HG02885 (cell line): Measurements from ENCODE around the gene TYW1.
"Not testable (repeated sequence)": the region's sequence is repeated elsewhere in the genome, so short reads cannot be mapped to it uniquely, and the experiment has no call there.

Experiments used
- ATAC-seq: cut with Tn5 transposase; IDR thresholded peaks from one replicate; pipeline ENCODE4 v1.9.1; 2021; ENCODE audit warnings: mild to moderate bottlenecking; ENCODE audit not compliant: unreplicated experiment, poor library complexity

The TYW1 gene

GRCh38 chr7:67042781-67043558 lies 46.3 kb downstream of the TYW1 start:
- ATAC-seq = not testable (repeated sequence)

DNA sequence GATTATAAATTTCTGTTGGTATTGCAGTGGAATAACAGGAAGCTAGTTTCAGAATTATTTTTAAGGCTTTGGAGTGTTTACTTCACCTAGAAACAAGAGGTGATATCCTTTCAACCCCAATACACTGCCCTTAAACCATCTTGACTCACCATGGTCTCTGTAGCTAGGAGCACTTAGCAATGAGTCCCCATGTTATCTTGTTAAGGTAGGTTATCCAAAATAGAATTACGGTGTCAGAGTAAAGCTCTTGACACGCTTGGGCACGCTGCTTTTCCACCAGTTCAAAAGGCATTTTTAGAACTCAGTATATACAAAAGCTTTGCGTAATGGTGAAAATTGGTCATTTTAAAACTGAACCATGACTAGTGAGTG lies 46.9 kb downstream of the TYW1 start:
- ATAC-seq = not testable (repeated sequence)

DNA sequence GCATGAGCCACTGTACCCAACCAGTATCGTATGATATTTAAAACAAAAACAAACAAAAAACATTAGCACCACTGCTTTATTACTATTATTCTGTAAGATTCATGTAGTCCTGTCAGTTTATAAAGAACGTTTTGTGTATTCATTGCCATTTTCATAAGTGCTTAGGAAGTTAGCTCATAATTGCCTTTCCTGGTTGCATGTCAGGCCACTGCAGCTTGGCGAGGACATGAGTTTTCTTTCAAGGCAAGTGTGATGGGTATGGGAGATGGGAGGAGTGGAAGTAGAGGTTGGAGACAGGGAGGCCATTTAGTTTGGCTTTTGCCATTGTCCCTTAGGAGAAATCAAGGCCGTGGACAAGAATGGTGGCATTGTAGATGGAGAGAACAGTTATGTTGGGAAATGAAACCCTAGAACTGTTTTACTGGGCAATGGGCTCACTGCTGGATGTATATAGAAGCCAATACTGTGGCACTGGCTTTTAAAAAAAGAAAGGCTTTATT lies 48.9 kb downstream of the TYW1 start:
- no peak for ATAC-seq

- ATAC-seq = not testable (repeated sequence)
These were observed 50.2 kb downstream of the TYW1 start for GRCh38 chr7:67046819-67047218.

- not testable (repeated sequence) for ATAC-seq
These were observed 53.3 kb downstream of the TYW1 start for GRCh38 chr7:67049908-67050307.

DNA sequence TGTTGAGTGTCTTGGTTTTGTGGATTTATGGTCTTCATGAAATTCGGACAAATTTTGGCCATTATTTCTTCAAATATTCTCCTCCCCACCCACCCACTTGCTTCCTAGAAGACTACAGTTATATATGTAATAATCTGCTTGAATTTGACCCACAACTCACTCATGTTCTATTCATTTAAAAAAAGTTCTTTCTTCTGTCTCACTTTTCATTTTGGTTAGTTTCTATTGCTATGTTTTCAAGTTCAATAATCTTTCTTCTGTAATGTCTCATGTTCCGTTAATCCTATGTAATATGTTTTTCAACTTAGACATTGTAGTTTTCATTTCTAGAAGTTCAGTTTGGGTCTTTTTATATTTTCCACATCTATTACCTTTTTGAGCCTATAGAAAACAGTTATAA lies 55.5 kb downstream of the TYW1 start:
- ATAC-seq = not testable (repeated sequence)

- no peak for ATAC-seq
These were observed 60.0 kb downstream of the TYW1 start for GRCh38 chr7:67056683-67057082.

GRCh38 chr7:67061321-67061720 lies 64.7 kb downstream of the TYW1 start:
- ATAC-seq = not testable (repeated sequence)

- ATAC-seq = not testable (repeated sequence)
These were observed 66.2 kb downstream of the TYW1 start for GRCh38 chr7:67062802-67063201.

GRCh38 chr7:67066950-67067622 lies 70.5 kb downstream of the TYW1 start:
- peak; percentile 72 for ATAC-seq

- ATAC-seq = not testable (repeated sequence)
These were observed 79.5 kb downstream of the TYW1 start for GRCh38 chr7:67076120-67076519.

GRCh38 chr7:67082880-67083279 lies 86.2 kb downstream of the TYW1 start:
- ATAC-seq = not testable (repeated sequence)

DNA sequence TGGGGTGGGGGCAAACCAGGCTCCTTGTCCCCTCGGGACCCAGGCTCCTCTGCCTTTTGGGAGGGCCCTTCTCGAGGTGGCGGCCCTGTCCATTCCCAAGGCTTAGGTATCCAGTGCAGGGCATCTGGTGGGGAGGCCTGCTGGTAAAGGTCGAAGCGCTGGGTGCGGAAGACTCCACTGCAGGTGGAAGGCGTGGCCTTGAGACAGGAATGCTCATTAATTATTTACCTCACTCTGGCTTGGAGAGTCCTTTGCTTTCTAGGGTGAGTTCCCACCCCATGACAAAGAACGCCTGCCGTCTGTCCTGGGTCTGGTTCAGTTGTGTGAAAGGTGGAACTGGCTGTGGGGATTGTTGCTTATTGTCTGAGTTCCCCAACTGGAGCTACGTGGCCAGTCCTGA lies 92.6 kb downstream of the TYW1 start:
- ATAC-seq = not testable (repeated sequence)

DNA sequence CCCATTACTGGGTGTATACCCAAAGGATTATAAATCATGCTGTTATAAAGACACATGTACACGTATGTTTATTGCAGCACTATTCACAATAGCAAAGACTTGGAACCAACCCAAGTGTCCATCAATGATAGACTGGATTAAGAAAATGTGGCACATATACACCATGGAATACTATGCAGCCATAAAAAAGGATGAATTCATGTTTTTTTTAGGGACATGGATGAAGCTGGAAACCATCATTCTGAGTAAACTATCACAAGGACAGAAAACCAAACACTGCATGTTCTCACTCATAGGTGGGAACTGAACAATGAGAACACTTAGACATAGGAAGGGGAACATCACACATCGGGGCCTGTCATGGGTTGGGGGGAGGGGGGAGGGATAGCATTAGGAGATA lies 94.4 kb downstream of the TYW1 start:
- ATAC-seq = not testable (repeated sequence)

- ATAC-seq = not testable (repeated sequence)
These were observed 101.4 kb downstream of the TYW1 start for GRCh38 chr7:67098031-67098430.

DNA sequence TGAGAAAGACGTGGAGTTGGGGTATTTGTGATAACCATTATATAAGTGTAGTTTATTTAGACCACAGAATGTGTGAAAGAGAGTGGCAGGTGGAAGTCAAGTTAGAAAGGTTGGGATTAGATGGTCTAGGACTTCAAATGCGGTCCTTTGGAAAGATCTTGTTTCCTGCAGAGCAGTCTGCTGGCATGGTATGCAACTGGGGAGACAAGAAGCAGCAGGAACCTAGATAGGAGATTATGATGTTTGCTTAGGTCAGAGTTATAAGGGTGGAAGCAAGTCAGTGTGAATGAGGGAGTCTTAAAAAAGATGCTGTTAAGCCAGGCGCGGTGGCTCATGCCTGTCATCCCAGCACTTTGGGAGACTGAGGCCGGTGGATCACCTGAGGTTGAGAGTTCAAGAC lies 102.8 kb downstream of the TYW1 start:
- ATAC-seq = not testable (repeated sequence)

GRCh38 chr7:67100038-67100437 lies 103.4 kb downstream of the TYW1 start:
- ATAC-seq = not testable (repeated sequence)

DNA sequence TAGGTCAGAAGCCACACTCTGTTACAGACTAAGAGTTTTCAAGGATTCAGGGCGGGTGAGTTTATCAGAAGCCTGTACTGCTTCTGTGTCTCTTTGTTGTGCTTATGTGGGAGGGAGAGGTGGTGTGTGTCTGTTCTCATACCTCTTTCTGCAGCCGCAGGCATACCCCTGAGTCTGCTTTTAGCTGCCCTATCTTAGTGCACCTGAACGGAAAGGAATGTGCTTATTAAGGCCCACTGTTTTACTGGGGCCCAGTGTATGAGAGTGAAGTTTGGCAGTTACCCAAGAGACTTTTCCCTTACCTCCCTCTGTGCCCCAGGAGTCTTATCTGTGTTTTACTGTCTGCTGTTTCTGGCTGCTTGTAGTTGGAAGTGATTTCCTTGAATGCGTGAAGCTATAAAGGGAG lies 104.3 kb downstream of the TYW1 start:
- no peak for ATAC-seq

- ATAC-seq = not testable (repeated sequence)
These were observed 108.3 kb downstream of the TYW1 start for GRCh38 chr7:67104937-67105336.

DNA sequence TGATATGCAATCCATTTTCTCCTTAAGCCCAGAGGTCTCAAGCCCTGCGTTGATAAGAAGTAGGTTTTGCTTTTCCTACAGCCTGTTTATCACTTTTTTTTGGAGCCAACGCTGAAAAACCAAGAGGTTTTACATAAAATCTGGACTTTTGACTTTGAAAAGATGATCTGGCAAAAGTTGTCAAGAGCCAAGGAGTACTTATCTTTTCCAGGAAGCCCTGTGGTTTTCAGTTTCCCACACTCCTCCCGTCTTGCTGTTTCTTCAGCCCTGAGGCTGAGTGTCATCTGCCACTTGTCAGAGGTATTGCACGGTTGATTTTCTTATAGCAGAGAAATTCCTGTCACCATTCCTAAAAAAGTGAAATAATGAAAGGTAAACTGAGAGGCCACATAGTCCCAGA lies 108.7 kb downstream of the TYW1 start:
- ATAC-seq = no peak

DNA sequence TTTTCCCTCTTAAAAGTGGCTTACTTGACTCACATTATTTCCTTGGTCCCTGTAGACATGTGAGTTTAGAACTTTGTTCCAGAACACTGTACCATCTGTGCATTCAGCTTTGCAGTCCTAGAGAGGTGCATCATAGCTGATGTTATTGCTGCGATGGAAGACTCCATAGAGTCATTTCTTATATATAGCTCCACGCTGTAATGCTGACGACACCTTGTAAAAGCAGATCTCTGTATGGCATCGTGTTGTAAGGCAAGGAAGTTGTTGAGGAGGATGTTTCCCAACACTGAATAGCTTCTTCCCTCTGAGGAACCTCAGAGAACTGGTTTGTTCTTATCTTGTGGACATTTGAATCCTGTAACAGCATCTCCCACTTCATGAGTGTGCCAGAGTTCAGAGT lies 109.6 kb downstream of the TYW1 start:
- not testable (repeated sequence) for ATAC-seq
